GM19193 (cell line): Measurements from ENCODE around the gene CASR.

Experiments
- POLR2A ChIP-seq: IDR thresholded peaks from 4 replicates; pipeline ENCODE4 v1.6.1; 2011; ENCODE audit not compliant: insufficient read depth, insufficient read length; ENCODE audit errors: extremely low read depth

The CASR gene

DNA sequence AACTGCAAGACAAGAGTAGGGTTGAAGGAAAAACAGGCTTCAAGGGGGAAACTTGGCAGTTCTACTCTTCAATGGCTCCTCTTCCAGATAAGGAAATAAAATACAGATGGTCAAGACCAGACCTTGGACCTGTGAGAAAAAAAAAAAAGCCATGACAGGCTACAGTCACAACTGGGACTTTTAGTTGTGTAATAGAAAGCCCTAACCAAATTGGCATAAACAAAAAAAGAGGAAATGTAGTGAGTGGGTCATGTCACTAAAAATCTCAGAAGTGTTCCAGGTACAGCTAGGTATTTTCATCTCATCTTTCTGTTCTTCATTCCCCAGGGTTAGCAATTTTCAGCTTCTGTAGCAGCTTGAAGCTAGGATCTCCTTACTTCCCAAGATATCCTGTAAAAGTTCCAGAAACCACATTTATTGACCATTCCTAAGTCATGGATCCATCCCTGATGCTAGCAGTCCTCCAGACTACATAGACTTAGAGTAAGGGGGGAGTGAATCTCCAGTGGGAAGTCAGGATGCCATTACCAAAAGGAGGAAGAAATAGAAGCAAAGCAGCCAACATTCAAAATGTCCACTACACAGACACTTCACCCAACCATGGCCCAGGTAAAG, 80.6 kb downstream of the CASR start:
- no peak for TF ChIP-seq POLR2A

DNA sequence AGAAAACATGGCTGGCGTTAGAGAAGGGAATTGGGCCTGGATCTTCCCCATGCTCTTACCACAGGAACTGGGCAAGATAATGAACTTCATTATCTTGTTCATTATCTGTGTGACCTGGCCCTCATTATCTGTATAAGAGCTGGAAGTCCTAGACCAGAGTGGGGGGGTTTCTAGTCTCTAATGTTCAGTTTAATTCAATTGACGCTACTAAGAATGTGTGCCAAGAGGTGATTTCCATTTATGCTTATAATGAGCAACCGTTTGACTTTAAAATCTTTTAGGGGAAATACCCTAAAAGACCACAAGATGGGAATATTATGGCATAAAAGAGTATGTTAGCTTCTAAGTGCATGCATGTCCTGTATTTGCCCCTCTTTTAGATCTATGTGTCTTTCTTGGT, 82.5 kb downstream of the CASR start:
- TF ChIP-seq POLR2A: no peak

DNA sequence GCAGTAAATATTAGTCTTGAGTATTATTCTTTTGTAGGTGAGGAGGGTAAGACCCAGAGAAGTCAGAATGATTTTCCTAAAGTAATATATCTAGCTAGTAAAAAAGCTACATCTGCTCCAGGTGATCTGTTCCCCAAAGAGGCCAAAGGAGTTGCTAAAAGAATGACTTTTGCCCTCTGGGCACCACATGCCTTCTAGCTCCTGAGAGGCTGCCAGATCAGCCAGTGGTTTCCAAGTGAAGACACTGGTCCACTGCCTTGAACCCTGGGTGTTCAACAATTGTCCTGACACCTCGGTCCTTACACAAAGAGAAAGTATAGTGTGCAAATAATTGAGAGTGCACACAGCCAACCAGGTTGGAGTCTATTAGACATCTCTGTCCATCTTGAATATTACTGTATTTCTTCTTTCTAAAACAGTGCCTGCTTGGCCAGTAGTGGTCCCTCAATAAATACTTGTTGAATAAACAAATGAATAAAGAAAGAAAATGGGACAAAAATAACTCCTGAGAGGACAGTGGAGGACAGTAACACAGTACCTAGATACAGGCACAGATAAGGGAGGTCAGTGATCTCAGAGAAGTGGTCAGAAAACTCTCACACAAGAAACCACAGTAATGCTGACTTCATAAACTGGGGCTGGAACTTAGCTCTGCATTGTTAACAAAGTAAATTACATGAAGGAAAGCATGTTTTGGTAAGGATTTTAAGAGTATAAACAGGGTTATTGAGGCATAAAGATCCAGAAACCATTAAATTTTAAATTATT, 85.0 kb downstream of the CASR start:
- TF ChIP-seq POLR2A: no peak

DNA sequence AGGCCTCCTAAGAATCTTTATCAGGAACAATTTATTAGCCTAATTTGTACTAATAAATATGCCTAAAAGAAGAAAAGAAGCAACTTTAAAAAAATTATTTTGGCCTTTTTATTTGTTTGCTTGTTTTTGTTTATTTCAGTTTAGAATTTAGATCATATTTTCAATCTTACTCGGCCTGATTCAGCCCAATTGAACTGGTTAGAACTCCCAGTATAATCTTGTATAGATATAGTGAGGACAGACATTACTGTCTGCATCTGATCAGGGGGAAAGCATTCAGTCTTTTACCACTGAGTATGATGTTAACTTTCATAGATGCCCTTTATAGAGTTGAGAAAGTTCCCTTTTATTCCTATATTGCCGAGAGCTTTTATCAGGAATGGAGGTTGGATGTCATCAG, 85.6 kb downstream of the CASR start:
- no peak for TF ChIP-seq POLR2A

DNA sequence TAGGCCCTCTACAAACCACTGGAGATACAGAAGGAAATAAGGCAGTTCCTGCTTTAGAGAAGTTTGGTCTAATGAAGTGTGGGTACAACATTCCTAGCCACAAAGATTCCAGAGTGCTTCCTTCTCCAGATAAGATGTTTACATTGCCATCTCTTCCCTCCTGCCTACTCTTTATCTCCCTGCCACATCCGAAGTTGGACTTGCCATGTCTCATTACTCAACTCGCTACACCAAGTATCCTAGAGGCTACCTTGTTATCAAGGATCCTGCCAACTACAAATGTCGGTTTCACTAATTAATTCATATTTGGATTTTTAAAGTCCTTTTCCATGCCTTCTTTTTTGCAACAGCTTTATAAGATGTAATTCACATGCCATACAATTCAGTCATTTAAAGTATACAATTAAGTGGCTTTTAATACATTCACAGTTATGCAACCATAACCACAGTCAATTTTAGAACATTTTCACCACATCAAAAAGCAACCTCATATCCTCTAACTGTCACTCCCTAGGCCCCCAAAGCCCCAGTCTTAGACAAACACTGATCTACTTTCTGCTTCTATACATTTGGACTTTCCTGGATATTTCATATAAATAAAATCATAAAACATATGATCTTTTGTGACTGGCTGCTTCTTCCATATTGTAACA, 87.9 kb downstream of the CASR start:
- no peak for TF ChIP-seq POLR2A

DNA sequence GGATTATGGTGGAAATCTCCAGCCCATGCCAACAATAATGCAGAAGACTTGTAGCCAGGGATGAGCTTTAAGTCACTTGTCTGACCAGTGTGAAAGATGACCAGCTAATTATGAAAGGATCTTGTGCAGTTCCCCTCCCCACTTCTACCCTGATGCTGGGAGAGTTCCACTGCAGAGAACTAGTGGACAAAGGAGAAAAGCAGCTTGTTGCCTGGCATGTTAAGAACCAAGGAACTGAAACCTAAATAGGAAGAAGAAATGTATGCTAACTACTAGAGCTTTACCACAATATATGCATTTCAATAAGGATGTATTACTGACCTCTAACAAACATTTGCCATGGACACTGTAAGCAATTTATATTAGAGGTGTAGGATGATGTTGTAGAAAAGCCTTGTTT, 89.4 kb downstream of the CASR start:
- TF ChIP-seq POLR2A: no peak

DNA sequence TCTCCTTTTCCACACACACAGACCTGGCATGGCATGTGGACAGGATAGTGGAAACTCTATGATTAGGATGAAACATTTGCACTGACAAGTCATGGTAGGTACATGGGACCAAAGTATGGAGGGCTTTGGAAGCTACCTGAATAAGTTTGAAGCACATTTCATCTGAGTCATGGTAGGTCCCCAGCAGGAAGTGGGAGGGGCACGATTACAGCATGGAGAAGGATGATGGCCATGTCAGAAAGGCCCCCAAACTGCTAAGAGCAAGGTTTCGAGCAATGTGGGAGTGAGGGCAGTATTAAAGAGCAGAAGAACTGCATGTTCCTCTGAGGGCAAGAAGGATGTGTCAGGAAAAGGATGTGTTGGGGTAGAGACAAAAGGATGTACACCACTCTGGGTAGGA, 90.0 kb downstream of the CASR start:
- TF ChIP-seq POLR2A: no peak

DNA sequence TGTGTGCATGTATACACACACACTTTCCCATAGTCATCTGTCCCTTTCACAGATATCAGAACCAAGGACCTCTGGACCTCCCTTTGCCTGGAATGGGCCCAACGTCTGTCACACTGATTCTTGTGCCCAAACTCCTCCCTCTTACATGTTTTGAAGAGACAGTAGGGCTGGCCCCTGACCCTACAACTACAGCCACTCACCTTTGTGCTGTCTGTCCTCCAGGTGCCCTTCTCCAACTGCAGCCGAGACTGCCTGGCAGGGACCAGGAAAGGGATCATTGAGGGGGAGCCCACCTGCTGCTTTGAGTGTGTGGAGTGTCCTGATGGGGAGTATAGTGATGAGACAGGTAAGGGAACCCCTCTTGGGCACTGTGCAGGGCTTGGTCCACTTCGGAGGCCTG, 98.4 kb downstream of the CASR start:
- no peak for TF ChIP-seq POLR2A

DNA sequence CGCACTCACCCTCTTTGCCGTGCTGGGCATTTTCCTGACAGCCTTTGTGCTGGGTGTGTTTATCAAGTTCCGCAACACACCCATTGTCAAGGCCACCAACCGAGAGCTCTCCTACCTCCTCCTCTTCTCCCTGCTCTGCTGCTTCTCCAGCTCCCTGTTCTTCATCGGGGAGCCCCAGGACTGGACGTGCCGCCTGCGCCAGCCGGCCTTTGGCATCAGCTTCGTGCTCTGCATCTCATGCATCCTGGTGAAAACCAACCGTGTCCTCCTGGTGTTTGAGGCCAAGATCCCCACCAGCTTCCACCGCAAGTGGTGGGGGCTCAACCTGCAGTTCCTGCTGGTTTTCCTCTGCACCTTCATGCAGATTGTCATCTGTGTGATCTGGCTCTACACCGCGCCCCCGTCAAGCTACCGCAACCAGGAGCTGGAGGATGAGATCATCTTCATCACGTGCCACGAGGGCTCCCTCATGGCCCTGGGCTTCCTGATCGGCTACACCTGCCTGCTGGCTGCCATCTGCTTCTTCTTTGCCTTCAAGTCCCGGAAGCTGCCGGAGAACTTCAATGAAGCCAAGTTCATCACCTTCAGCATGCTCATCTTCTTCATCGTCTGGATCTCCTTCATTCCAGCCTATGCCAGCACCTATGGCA, 100.5 kb downstream of the CASR start:
- TF ChIP-seq POLR2A: no peak

DNA sequence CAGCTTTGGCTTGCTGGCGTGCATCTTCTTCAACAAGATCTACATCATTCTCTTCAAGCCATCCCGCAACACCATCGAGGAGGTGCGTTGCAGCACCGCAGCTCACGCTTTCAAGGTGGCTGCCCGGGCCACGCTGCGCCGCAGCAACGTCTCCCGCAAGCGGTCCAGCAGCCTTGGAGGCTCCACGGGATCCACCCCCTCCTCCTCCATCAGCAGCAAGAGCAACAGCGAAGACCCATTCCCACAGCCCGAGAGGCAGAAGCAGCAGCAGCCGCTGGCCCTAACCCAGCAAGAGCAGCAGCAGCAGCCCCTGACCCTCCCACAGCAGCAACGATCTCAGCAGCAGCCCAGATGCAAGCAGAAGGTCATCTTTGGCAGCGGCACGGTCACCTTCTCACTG, 101.0 kb downstream of the CASR start:
- TF ChIP-seq POLR2A: no peak

DNA sequence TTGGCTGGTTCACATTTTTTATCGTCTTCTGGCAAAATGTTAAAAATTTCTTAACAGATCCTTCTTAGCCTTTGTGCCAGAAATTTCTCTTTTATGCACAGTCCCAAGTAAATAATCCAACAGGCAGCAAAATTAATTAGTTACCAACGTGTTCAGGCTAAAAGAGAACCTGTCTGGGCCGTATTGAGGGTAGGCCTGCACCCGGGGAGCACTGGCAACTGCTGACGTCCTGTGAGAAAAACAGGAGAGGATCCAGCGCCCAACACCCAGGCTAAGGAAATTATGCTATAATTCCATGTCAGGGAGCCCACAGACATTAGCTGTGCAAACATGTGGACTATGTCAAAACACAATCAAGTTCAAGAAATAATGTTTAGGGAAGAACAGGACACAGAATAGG, 110.9 kb downstream of the CASR start:
- TF ChIP-seq POLR2A: no peak

DNA sequence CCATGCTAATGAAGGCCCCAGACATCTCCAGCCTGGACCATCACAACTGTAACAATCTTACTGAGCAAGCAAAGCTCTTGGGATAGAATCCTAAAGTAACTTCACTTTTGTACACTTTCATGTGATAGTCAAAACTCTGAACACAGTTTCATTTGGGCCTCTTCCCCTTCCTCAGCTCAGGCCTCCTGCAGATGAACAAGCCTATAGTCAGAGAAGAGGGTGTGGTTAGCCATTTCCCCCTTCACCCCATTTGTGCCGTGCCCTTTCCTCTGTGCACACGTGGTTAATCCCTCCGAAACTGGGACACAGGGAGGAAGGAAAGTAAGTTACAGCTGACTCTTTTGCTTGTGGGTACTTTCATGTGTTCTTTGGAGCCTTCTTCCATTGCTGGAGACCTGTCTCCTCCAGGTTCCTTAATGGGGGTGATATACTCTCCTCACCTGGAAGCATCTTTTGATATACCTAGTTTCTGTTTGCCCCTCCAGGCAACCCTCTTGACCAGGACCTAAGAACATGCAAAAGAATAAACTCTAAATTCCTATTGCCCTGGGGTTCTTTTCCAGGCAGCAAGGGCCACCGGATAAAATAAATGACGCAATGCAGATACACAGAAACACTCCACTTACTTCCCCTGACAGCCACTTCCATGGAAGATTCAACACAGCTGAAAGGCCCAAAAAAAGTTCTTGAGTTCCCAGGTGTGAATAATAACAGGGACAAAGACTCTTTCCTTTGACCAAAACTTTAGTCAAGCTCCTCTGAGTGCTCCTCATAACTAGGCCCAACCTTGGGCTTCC, 112.0 kb downstream of the CASR start:
- TF ChIP-seq POLR2A: no peak

DNA sequence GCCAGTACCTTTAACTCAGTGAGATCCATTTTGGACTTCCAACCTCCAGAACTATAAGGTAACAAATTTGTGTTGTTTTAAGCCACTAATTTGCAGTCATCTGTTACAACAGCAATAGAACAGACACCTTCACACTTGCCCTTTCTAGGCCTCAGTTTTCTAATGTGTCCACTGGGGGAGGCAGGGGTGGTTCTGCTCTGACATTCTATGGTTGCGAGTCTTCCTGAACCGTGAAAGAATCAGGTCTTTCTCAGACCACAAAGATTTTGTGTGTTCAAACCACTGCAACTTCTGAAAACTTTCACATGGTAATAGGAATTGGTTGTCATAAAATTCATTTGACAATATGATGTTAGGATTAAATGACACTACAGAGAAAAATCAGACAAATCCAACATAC, 114.8 kb downstream of the CASR start:
- TF ChIP-seq POLR2A: no peak

DNA sequence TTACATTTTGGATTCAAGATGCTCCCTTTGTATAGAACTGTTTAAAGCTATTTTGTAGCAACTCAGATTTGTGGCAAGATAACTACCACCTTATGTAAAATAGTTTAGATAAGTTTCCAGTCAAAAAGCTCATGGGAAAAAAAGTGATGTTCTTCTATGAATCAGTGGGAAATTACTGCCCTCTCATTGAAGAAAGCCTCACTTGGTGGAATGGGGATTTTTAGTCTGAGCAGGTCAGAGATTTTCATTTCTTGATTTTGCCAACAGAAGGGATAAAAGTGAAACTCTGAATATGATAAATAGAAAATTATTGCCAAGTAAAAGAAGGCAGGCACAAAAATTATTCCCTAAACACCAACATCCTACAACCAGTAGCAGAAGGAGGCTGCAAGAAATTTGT, 115.7 kb downstream of the CASR start:
- no peak for TF ChIP-seq POLR2A
